ENCODE results near the gene NAT16. TPM values are rescaled to one million over a fixed set of nuclear protein-coding genes. Genes with fewer than 3 reads are reported as not detected.

The NAT16 gene
- total and polyA plus RNA-seq, 10 of the 15 experiments (the other 5 are each of a cell fraction or from before 2014, with no cell fraction given) = not detected

DNA sequence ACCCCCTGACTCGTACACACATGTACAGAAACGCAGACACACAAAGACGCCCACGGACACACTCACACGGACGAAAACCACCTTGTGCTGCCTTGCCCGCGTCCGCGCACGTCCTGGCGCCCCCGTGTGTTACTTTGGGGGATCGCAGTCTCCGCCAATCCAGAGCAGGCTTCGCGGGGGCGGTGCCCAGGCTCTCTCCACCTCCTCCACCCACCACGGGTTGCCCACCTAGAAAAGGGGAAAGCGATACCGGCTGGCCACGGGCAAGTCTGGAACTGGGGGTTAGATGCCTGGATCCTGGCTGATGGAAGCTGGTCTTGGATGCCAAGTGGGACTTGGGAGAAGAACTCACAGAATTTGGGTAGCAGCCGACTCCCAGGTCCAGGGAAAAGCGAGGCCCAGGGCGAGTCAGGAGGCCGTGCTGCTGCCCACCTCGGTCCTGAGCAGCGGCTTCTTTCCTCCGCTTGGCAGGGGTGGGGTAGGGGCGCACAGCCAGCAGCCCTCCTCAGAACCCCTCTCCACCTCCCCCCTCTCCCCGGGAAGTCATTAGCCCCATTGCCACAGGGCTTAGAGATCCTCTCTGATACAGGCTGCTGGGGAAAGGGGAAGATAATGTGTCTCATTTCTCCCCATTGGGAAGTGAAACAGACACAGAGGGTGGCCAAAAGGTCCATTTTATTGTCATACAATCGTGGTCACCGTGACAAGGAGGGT is 10.1 kb downstream of the NAT16 start (continued):
- TF ChIP-seq HCFC1 (IDR thresholded peaks at IDR 0.05; ENCODE audit: low read length) (no peak; the same call in 1 of the 2 replicates), SMC3 (IDR thresholded peaks at IDR 0.05; ENCODE audit: borderline replicate concordance, low read length) (peak; percentile 71), MTA2 (IDR thresholded peaks at IDR 0.05; ENCODE audit: low read depth) (no peak), ZBED1 (IDR thresholded peaks at IDR 0.05; ENCODE audit: borderline replicate concordance) (no peak), TBL1XR1 (IDR thresholded peaks at IDR 0.05; ENCODE audit: low read depth, low read length) (no peak), CEBPB (IDR thresholded peaks at IDR 0.05; ENCODE audit: borderline replicate concordance in 1 of 2, low read depth in 2 of 2, low read length in 2 of 2) (no peak), KDM1A (IDR thresholded peaks at IDR 0.05; ENCODE audit: borderline replicate concordance) (no peak), PML (IDR thresholded peaks at IDR 0.05; ENCODE audit: low read length) (no peak), ZNF207 (IDR thresholded peaks at IDR 0.05; ENCODE audit: borderline replicate concordance) (no peak), TCF3 (IDR thresholded peaks at IDR 0.05; ENCODE audit: borderline replicate concordance, insufficient read depth, low read depth, low read length) (0 out of 2 replicates have a peak, but pooled peaks have one; percentile 25), ZNF217 (IDR thresholded peaks at IDR 0.05) (no peak), SMARCA5 (IDR thresholded peaks at IDR 0.05) (no peak), BMI1 (IDR thresholded peaks at IDR 0.05; ENCODE audit: borderline replicate concordance) (no peak), ZNF274 (IDR thresholded peaks at IDR 0.05; ENCODE audit: insufficient read depth, insufficient read length) (no peak), RAD21 (IDR thresholded peaks at IDR 0.05; ENCODE audit: insufficient read depth, low read depth, low read length) (peak; percentile 63), STAT3 (IDR thresholded peaks at IDR 0.05; ENCODE audit: low read depth, low read length) (no peak), POU2F2 (IDR thresholded peaks at IDR 0.05; ENCODE audit: borderline replicate concordance, low read depth, low read length) (no peak)
- TF ChIP-seq, protein P1, sequence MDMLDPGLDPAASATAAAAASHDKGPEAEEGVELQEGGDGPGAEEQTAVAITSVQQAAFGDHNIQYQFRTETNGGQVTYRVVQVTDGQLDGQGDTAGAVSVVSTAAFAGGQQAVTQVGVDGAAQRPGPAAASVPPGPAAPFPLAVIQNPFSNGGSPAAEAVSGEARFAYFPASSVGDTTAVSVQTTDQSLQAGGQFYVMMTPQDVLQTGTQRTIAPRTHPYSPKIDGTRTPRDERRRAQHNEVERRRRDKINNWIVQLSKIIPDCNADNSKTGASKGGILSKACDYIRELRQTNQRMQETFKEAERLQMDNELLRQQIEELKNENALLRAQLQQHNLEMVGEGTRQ (IDR thresholded peaks at IDR 0.05; ENCODE audit: borderline replicate concordance, low read depth, low read length) = no peak
- TF ChIP-seq, protein P2, sequence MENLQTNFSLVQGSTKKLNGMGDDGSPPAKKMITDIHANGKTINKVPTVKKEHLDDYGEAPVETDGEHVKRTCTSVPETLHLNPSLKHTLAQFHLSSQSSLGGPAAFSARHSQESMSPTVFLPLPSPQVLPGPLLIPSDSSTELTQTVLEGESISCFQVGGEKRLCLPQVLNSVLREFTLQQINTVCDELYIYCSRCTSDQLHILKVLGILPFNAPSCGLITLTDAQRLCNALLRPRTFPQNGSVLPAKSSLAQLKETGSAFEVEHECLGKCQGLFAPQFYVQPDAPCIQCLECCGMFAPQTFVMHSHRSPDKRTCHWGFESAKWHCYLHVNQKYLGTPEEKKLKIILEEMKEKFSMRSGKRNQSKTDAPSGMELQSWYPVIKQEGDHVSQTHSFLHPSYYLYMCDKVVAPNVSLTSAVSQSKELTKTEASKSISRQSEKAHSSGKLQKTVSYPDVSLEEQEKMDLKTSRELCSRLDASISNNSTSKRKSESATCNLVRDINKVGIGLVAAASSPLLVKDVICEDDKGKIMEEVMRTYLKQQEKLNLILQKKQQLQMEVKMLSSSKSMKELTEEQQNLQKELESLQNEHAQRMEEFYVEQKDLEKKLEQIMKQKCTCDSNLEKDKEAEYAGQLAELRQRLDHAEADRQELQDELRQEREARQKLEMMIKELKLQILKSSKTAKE (IDR thresholded peaks at IDR 0.05; ENCODE audit: low read depth, poor library complexity, severe bottlenecking) = no peak
- TF ChIP-seq, protein P3, sequence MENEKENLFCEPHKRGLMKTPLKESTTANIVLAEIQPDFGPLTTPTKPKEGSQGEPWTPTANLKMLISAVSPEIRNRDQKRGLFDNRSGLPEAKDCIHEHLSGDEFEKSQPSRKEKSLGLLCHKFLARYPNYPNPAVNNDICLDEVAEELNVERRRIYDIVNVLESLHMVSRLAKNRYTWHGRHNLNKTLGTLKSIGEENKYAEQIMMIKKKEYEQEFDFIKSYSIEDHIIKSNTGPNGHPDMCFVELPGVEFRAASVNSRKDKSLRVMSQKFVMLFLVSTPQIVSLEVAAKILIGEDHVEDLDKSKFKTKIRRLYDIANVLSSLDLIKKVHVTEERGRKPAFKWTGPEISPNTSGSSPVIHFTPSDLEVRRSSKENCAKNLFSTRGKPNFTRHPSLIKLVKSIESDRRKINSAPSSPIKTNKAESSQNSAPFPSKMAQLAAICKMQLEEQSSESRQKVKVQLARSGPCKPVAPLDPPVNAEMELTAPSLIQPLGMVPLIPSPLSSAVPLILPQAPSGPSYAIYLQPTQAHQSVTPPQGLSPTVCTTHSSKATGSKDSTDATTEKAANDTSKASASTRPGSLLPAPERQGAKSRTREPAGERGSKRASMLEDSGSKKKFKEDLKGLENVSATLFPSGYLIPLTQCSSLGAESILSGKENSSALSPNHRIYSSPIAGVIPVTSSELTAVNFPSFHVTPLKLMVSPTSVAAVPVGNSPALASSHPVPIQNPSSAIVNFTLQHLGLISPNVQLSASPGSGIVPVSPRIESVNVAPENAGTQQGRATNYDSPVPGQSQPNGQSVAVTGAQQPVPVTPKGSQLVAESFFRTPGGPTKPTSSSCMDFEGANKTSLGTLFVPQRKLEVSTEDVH (IDR thresholded peaks at IDR 0.05; ENCODE audit: low read depth, partially characterized antibody) = no peak
- TF ChIP-seq, protein P4, sequence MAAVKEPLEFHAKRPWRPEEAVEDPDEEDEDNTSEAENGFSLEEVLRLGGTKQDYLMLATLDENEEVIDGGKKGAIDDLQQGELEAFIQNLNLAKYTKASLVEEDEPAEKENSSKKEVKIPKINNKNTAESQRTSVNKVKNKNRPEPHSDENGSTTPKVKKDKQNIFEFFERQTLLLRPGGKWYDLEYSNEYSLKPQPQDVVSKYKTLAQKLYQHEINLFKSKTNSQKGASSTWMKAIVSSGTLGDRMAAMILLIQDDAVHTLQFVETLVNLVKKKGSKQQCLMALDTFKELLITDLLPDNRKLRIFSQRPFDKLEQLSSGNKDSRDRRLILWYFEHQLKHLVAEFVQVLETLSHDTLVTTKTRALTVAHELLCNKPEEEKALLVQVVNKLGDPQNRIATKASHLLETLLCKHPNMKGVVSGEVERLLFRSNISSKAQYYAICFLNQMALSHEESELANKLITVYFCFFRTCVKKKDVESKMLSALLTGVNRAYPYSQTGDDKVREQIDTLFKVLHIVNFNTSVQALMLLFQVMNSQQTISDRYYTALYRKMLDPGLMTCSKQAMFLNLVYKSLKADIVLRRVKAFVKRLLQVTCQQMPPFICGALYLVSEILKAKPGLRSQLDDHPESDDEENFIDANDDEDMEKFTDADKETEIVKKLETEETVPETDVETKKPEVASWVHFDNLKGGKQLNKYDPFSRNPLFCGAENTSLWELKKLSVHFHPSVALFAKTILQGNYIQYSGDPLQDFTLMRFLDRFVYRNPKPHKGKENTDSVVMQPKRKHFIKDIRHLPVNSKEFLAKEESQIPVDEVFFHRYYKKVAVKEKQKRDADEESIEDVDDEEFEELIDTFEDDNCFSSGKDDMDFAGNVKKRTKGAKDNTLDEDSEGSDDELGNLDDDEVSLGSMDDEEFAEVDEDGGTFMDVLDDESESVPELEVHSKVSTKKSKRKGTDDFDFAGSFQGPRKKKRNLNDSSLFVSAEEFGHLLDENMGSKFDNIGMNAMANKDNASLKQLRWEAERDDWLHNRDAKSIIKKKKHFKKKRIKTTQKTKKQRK (IDR thresholded peaks at IDR 0.05; ENCODE audit: low read depth, low read length) = no peak

All from GM12878 (cell line).